HTERT RPE-1 (cell line): ENCODE results near the gene NAV2.
"Not testable (repeated sequence)": the region's sequence is repeated elsewhere in the genome, so short reads cannot be mapped to it uniquely, and the experiment has no call there.

ENCODE experiments used
- in situ Hi-C: fragments of 300-500 bp; cut with MboI; formaldehyde crosslinking; loops from 4 replicates; pipeline ENCODE4 v1.14.3; 2020; ENCODE audit warnings: low sequenced_read_pairs

Gene NAV2

DNA sequence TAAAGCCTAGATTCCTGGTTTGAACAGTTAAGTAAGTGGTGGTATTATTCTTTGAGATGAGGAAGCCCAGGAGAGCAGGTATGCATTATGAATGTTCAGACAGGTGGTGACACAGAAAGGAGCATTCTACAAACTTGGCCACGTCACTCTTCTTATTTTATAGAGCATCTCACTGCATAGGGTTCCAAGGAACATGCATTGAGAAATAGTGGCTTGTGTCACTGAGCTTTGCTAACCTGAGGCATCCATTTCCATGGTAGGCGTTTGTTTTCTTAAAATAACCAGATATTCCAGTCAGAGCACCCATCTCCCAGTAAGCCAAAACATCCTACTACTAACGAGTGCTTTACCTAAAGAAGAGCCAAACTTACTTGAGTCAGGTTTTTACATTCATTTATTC, 169.7 kb downstream of the NAV2 start:
- in situ Hi-C loops, result no loop called here

DNA sequence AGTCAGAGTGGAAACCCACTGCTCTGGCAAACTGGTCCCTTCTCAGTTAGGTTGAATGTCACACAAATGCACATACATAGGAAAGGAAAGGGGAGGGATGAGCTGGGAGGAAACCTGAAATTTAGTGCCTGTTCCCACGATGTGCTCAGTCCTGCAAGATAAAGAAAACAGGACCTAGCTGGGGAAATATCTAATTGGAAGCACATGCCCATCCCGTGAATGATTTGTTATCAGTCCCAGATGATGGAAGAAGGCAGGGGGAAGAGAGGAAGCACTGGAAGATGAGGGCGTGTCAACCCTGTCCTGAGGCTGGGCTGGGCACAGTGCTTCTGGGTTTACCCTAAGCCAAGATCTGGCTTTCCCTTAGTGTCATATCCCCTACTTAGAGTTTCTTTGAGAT, 173.9 kb downstream of the NAV2 start:
- in situ Hi-C loops, result no loop called here

DNA sequence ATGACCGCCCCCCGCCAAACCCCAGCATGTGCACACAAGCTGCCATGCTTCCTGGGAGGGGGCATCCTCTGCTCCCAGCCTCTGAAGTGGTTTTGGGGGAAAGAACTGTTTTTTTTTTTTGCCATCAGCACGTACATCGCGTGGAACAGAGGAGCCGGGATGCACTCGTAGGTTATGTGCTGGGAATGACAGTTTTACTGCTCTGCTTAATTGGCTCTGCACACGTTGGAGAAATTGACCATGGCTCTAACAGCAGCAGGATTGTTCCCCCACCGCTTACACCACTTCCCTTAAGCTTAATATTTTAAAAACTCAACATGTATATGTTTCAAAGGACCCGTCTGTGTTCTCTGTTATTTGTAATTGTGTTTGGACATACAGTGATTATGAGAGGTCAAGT, 175.2 kb downstream of the NAV2 start:
- in situ Hi-C loops, result no loop called here

DNA sequence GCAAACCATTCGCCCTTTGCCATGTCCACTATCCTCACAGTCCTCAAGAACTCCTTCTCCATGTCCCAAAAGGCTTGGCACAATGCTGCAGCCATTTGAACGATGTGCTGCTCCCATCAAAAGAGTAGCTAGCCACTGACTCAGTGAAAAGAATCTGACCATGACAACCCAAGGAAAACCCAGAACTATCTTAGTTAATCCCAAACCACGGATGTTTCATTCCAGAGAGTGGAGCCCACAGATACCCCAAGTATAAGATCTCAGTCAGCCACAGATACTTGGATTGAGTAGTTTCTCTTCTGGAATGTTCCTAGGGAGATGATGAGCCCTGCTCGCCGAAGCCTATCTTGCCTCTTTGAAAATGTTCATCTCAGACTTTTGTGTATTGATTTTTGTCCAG, 176.9 kb downstream of the NAV2 start:
- in situ Hi-C loops, result no loop called here

DNA sequence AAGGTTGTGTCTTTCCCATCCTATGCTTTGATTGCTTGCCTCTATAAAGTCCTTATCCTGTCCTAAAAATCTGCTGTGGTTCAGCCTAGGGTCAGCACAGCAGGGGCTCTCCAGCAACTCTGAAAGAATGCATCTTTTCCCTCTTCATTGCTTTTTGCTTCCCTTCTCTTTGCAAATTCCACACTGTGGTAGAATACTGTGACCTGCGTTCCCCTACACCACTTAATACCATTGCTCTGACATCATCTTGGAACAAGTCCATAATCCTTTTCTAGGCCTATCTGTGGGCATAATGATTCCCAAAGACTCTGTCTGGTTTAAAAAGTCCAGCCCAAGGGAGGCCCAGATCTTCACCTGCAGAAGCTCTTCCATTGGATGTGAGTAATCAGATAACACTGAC, 177.7 kb downstream of the NAV2 start:
- in situ Hi-C loops, result no loop called here

DNA sequence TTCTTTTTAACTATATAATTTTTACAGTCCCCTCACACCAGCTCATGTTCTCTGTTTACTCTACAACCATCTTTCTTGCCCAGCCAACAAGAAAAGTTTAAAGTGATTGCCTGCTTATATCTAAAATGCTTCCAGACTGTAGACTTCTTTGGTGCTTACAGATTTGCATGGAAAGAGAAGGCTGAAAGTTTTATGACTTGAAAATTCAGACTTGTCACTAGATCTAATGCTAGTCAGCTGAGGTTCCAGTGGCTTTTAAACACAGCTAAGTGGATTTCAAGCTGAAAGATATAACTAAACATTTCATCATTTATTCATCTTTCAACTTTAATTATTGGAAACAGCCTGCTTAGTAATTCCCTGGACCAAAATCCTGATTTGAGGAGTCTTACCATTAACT, 178.4 kb downstream of the NAV2 start:
- in situ Hi-C loops, result no loop called here

DNA sequence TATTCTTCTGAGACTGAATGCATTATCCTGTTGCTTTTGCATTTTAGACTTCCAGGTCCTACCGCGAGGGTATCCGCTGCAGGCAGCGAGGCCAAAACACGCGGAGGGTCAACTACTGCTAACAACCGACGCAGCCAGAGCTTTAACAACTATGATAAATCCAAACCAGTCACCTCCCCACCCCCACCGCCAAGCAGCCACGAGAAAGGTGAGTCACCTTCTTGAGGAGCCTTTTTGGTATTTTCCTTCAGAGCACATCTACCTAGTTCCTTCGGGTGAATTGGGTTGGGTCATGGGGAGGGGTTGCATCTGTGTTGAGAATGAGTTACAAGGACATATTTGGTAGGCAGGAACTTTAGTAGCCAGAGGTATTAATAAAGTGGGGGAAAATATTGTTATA, 179.8 kb downstream of the NAV2 start:
- in situ Hi-C loops, result no loop called here

DNA sequence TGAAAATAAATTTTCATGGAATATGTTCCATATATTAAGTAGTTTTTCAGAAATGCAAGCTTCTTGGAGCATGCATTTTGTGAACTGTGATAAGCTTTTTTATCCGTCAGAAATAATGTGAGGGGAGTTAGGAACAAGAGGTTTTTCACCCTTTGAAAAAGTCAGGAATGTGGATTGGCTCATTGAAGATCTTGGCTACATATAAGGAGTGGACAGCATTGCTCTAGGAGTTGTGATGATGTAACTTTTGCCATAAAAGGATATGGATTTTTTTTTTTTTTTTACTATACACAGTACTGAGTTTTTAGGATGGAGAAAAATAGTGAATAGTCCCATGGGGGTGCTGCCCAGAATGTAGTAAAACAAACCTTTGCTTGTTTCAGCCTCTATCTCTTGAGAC, 180.2 kb downstream of the NAV2 start:
- in situ Hi-C loops, result no loop called here

DNA sequence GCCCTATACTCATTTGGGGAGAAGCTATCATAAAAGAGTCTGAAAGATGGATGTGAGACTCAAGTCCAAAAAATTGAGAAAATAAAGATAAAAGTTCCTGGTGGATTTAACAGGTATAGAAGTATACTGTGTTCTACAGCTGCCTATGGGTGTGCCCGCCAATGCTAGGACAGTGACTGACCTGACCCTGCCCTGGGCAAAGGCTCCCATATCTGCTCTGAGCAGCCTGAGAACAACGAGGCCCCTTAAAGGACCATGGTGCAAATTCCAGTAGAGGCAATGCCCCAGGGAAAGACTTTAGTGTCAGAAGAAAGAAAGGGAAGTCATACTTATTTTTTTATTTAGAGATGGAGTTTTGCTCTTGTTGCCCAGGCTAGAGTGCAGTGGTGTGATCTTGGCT, 181.8 kb downstream of the NAV2 start:
- in situ Hi-C loops, result no loop called here

DNA sequence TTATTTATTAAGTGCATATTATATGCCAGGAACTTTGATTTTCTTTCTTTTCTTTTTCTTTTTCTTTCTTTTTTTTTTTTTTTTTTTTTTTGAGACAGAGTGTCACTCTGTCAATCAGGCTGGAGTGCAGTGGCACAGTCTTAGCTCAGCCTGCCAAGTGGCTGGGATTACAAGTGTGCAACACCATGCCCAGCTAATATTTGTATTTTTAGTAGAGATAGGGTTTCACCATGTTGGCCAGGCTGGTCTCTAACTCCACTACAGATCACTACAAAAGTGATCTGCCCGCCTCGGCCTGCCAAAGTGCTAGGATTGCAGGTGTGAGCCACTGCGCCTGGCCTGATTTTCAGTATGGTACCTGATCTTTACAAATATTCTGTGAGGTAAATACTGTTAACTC, 182.4 kb downstream of the NAV2 start:
- in situ Hi-C loops, result not testable (repeated sequence)

DNA sequence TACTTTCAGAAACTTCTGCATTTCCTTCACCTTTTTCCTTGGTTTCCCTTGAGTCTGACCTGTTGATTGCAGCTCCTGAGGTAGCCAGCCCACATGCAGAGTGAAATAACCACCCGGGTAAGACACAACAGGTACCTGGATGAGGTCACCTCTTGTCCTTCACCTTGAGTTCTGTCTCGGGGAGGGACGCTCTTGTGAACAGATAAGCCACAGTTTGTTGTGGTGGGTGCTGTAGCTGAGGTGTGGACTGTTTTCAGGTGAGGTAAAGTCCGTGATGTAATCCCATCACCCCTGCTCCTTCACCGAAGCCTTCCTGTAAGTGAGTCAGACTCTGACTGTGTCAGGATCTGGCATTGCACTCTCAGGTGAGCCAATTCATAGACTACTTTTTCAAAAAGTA, 183.1 kb downstream of the NAV2 start:
- in situ Hi-C loops, result no loop called here

DNA sequence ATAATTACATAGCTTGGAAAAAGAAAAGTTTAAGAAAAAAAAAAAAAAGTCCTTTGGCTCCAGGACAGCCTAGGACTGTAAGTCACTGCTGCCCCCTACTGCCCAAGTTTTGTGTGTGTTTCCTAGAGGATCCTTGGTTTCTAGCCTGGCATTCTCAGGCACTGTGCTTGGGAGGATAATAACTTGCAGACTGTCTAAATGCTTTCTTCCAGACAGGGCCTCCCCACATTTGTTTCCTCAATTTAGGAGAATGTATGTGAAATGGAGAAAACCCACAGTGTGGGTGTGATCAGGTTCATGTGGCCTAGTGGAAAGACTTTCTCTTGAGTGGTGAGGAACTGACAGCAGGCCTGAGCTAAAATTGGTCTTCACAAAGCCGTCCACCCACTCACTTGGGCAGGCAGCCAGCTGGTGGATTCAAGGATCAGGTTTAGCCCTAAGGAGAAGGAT, 191.0 kb downstream of the NAV2 start:
- in situ Hi-C loops, result no loop called here

DNA sequence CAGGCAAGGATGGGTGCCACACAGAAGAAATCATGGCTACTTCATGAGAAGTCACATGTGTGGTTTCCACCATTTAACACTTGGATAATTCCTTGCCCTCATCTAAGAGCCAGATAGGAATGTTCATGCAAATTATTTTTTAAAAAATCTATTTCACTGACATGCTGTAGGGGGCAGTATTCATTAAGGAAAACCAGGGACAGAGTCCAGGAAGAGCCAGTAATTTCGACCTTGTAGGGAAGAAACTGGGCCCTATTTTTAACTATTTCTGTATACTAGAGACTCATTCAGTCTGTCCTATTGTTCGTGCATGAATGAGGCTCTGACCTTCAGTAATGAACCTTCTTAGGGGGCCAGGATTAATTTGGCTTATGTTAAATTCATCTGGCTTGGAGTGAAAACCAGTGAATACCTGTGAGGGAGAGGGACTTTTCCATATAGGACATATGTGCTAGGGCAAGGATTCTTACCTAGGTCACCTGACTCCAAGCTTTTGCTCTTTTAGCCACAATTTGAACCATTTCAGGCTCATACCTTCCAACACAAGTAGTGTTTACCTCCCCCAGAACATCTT, 192.7 kb downstream of the NAV2 start:
- in situ Hi-C loops, result no loop called here

DNA sequence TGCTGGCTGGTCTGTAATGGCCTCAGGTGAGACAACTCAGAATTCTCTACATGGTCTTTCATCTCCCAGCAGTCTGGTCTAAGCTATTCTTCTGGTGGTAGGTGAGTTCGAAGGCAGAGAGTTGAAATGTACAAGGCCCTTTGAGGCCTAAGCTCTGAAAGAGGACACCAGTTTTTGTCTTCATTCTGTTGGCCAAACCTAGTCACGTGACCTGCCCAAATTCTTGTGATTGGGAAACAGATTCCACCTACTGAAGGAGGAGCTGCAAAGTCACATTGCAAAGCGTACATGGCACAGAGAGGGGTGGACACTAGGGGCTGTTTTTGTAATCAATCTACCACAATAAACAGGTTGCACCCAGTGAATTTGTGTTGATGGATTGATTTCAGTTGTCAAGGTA, 193.5 kb downstream of the NAV2 start:
- in situ Hi-C loops, result no loop called here

DNA sequence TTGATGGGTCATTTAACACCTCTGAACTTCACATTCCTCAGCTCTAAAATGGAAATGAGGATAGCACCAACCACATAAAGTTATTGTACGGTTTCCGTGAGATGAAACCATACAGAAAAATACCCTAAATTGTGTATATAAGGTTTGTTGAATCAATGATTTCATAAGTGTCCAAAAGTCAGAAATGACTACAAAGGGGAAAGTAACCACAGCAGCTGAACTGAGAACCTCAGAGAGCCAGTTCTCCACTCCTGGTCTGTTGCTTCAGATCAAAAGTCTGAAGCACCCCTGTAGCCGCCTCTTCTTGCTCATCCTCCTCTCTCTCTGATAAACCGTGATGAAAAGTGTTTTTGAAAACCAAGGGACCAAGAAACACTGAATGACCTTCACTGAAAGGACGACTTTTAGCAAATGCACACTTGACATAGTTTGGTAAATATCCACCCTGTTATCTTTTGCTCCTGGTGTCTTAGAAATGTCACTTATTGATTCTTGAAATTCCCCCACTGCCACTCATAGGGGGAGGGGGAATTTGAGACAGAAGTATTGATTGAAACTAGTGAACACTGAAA, 194.5 kb downstream of the NAV2 start:
- in situ Hi-C loops, result no loop called here

DNA sequence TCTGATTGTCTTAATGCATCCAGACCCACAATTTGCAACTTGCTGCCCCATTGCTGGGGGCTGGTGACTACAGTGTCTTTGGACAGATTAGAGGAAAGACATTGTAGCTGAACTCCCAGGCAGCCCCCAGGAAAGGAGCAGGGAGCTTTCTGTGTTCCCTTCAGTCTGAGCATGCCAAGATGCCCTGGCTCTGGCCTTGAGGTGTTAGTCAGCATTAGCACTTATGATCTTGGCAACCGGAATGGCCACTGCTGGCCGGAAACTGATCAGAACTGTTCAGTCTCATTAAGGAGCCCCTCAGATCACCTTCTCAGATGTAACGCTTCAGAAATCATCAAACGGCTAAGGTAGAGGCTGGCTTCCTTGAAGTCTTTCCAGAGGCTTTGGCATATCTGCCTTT, 195.2 kb downstream of the NAV2 start:
- in situ Hi-C loops, result no loop called here

DNA sequence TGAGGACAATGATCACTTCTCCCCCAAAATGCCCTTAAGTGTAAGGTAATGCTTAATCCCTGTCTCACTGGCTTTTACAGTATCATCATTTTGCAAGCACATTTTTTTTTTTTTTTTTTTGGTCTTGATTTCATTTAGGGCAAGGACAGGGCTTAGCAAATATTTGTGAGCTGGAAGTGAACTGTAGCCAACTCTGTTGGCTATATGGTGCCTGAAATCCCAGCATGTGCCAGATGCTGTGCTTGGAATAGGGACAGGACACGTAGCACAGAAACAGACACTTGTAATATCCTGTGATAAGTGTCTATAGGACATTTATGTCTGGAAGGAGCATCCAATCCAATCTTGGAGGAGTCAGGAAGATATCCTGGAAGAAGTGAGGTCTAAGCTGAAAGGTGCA, 198.3 kb downstream of the NAV2 start:
- in situ Hi-C loops, result no loop called here

DNA sequence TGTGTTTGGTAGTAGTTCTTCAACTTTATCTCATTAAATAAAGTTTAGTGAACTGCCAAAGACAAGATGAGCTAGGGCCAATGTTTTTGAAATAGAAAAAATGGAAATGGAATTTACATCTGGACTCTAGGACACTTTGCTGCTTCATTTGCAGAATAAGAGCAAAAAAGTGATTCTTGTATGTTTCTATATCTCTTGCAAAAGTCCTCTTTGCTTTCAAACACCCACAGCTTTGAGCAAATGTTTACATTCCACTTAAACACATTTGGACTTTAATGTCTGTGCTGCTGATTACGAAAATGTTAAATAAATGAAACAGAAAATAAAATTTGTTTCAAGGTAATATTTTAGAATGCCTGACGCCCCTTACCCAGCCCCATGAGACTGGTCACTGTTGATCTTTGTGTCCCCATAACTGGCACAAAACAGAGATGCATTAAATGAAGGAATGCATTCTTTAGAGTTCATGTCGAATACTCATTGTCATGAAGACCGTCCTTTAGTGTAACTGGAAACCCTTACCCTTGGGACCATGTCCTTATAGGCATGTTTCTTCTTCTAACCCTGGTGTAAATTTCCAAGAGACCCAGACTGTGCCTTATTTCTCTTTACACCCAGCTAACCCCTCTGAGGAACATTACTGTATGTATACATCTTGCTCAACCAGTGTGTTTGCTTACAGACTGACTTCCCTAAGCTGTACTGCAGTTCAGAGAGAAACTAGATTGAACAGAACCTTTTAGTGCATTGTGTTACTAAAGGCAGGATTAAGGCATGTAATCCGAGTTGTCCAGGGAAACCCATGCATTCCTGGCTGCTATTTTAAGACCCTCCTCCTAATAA, 199.7 kb downstream of the NAV2 start:
- in situ Hi-C loops, result no loop called here

DNA sequence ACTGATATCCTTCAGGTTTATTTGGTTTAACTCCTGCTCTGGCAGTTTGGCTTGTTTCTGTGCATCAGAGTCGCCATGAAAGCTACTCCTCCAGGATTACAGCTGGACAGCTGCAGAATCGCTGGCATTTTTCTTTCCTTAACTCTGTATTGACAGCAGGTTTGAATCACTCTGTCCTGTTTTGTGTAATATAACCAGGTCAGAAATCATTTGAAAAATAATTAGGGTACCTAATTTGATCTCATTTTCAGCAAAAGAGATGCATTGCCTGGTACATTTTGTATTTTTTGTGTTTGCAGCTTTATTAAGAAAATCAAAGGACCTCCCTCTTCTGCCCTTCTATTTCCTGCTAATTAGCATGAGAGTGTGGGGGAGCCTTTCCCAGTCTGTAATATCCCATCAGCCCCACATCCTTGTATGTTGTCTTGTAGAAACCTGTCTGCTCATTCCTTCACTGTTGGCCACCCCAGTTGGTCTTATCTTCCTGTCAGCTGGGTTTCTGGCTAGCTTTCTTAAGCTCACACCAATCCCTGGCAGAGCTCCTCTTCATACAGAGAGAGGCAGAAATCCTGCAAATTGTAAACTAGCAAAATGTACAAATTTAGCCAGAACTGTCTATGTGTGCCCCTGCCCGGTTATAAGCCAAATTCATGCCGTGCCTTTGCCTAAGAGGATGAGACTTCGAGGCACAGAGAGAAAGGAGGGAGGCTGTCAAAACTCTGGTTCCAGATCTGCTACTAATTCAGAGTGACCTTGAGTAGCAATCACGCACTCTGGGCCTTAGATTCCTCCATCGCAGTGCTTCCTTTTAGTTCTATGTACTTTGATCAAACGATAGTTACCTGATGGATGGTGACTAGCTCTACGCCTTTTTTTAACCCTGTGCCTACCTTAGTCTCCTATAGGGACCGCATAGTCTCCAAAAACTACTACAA, 200.6 kb downstream of the NAV2 start:
- in situ Hi-C loops, result no loop called here

DNA sequence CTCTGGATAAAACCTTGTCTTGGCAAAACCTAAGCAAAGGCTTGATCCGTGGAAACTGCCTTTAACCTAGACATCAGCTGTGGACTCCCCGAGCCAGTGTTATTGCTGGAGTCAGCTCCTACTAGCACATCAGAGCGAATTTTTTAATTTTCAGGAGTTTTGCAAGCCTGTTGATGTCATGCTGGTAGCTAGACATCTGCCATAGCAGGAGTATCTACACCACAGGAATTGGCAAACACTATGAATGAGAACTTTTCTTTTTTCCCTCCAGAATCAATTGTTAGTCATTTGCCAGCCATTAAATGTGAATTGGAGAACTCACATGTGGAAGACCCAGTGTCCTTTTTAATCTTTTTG, 201.2 kb downstream of the NAV2 start:
- in situ Hi-C loops, result no loop called here

DNA sequence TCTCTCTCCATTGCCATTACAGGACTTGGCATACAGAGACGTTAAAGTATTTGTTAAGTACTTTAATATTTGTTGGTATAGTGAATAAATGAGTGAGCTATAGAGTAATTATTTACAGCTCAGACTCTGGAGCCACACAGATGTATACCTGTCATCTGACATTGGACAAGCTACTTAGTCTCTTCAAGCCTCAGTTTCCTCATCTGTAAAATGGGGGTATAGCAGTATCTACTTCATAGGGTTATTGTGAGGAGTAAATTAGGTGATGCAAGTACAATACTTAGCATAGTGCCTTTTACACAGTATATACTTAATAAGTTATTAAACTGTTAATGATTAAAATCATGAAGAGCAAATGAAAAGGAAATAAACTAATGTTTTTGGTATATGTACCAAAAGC, 203.2 kb downstream of the NAV2 start:
- in situ Hi-C loops, result no loop called here
